Muscle layer of colon (tissue), 2 donors: Measurements from ENCODE around the gene MSMO1.

Experiments used
- H3K27ac ChIP-seq: one replicate; pipeline ENCODE4 v1.7.0; 2013; ENCODE audit warnings: low read depth, mild to moderate bottlenecking, low read length, moderate library complexity
- H3K27me3 ChIP-seq, 2 donors: one replicate each; pipeline ENCODE4 v1.7.0; 2013; ENCODE audit warnings: low read length in 2 of 2, mild to moderate bottlenecking in 2 of 2; ENCODE audit not compliant: insufficient read depth in 2 of 2, control insufficient read depth in 1 of 2
- H3K36me3 ChIP-seq: one replicate; pipeline ENCODE4 v1.7.0; 2013; ENCODE audit warnings: mild to moderate bottlenecking, low read length; ENCODE audit not compliant: insufficient read depth
- H3K4me1 ChIP-seq: one replicate; pipeline ENCODE4 v1.7.0; 2013; ENCODE audit warnings: mild to moderate bottlenecking, low read length; ENCODE audit not compliant: insufficient read depth
- H3K4me3 ChIP-seq, 2 donors: one replicate each; pipeline ENCODE4 v1.7.0; 2013; ENCODE audit warnings: low read length in 2 of 2, low read depth in 1 of 2, mild to moderate bottlenecking in 1 of 2, moderate library complexity in 1 of 2
- H3K9ac ChIP-seq: one replicate; pipeline ENCODE4 v1.7.0; 2013; ENCODE audit warnings: low read length
- H3K9me3 ChIP-seq: one replicate; pipeline ENCODE4 v1.7.0; 2013; ENCODE audit warnings: mild to moderate bottlenecking, low read length
- donor health status: abdominal sarcoma.
- donor health status: Adenocarcinoma of cecum.

The MSMO1 gene

GRCh38 chr4:165343353-165344191 is 16.1 kb downstream of the MSMO1 start:
- no peak overlapping the region for H3K9ac ChIP-seq

DNA sequence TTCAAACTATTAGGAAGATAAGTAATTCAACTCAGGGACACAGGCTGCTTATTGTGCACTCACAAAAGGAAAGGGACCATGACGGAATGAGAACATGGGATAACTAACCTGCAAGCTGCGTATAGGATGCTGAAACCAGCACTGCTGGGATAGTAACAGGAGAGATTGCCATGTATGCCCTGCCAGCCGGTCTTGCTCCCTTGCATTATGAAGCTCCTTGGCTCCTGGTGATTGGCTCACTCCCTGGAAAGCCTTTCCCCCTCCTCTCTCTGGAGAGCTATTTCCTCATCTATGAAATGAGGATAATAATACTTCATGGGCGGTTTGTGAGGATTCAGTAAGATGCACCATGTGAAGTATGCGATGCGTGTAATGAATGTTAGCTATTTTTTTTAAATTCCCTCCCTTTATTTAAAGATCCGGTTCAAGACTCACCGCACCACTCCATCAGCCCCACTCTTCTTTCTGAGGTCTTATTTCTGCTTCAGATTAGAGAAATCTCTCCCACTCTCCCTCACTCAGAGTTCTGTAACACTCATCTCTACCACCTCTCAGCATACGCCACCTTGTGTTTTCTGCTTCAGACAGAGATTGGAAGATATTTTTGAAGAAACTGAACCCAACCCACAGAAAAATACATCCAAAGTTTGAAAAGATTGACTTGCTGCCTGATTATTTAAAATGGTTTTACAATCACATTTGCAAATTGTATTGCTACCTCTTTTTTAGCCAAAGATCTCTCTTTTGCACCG is 18.4 kb downstream of the MSMO1 start:
- no peaks in the 10 kb centered on the region for H3K27me3 ChIP-seq
- no peaks in the 10 kb centered on the region for H3K4me1 ChIP-seq
- H3K27ac ChIP-seq, result no peak overlapping the region
- H3K36me3 ChIP-seq, result peaks cover 2% of the 10 kb centered on the region
- H3K4me3 ChIP-seq, result no peak overlapping the region
- H3K9me3 ChIP-seq, result no peaks in the 10 kb centered on the region
- no peak overlapping the region for H3K9ac ChIP-seq

More at GRCh38 chr4:165343353-165344191, 16.1 kb downstream of the MSMO1 start:
- no peaks in the 10 kb centered on the region for H3K4me1 ChIP-seq
- H3K4me3 ChIP-seq, result no peak overlapping the region
- no peaks in the 10 kb centered on the region for H3K27me3 ChIP-seq
- H3K36me3 ChIP-seq, result peaks cover 4% of the 10 kb centered on the region
- H3K9me3 ChIP-seq, result no peaks in the 10 kb centered on the region
- H3K27ac ChIP-seq, result no peak overlapping the region

- H3K9ac ChIP-seq, result no peak overlapping the region
- H3K27me3 ChIP-seq, result no peaks in the 10 kb centered on the region
- H3K4me3 ChIP-seq, result no peak overlapping the region
- no peaks in the 10 kb centered on the region for H3K9me3 ChIP-seq
- H3K36me3 ChIP-seq, result no peaks in the 10 kb centered on the region
- no peak overlapping the region for H3K27ac ChIP-seq
- no peaks in the 10 kb centered on the region for H3K4me1 ChIP-seq
Observed at GRCh38 chr4:165347647-165348569, 20.4 kb downstream of the MSMO1 start.

DNA sequence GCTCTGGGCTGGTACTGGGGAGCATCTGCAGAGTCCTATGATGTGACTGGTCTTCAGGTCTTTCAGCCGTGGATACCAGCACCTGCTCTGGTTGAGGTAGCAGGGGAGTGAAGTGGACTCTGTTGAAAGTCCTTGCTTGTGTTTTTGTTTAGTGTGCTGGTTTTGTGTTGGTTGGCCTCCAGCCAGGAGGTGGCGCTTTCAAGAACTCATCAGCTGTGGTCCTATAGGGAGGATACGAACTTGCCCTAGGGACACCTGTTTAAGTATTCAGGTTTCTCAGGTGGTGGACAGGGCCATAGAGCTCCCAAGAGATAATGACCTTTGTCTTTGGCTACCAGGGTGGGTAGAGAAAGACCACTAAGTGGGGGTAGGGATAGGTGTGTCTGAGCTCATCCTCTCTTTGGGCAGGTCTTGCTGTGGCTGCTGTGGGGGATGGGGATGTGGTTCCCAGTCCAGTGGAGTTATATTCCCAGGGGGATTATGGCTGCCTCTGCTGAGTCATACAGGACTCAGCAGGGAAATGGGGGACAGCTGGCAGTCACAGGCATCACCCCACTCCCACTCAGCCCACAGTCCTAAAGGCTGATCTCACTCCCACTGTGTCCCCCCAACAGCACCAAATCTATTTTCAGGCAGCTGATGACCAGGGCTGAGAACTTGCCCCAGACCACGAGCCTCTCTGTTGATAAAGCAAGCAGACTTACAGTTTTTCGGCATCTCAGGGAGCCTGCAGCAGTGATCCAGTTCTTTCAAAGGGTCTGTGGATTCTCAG is 24.1 kb downstream of the MSMO1 start:
- H3K4me3 ChIP-seq, result no peak overlapping the region
- no peaks in the 10 kb centered on the region for H3K9me3 ChIP-seq
- H3K27ac ChIP-seq, result no peak overlapping the region
- H3K4me1 ChIP-seq, result no peaks in the 10 kb centered on the region
- no peaks in the 10 kb centered on the region for H3K36me3 ChIP-seq
- H3K27me3 ChIP-seq, result no peaks in the 10 kb centered on the region
- no peak overlapping the region for H3K9ac ChIP-seq

GRCh38 chr4:165355900-165356300 is 28.4 kb downstream of the MSMO1 start:
- H3K4me3 ChIP-seq, result no peak overlapping the region
- no peaks in the 10 kb centered on the region for H3K4me1 ChIP-seq
- no peaks in the 10 kb centered on the region for H3K9me3 ChIP-seq
- H3K9ac ChIP-seq, result no peak overlapping the region
- H3K27me3 ChIP-seq, result no peaks in the 10 kb centered on the region
- no peak overlapping the region for H3K27ac ChIP-seq
- H3K36me3 ChIP-seq, result no peaks in the 10 kb centered on the region

DNA sequence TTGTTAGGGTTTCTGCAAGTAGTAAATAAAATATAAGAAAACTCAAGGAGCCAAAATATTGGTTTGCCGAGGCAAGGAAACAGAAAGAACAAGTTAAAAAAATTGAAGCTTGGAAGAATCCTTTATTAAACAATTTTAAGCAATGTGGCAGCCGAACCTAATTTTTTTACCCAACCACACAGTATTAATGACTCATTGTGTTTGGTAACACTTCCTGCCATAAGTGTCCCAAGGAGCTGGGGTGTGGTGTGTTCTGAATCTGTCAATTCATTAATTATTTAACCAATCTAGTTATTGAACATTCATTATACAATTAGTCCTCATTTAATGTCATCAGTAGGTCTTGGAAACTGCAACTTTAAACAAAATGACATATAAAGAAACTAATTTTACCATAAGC is 32.0 kb downstream of the MSMO1 start:
- H3K4me3 ChIP-seq, result no peak overlapping the region
- no peak overlapping the region for H3K27ac ChIP-seq
- no peaks in the 10 kb centered on the region for H3K36me3 ChIP-seq
- H3K9ac ChIP-seq, result no peak overlapping the region
- H3K9me3 ChIP-seq, result no peaks in the 10 kb centered on the region
- H3K27me3 ChIP-seq, result no peaks in the 10 kb centered on the region
- no peaks in the 10 kb centered on the region for H3K4me1 ChIP-seq

DNA sequence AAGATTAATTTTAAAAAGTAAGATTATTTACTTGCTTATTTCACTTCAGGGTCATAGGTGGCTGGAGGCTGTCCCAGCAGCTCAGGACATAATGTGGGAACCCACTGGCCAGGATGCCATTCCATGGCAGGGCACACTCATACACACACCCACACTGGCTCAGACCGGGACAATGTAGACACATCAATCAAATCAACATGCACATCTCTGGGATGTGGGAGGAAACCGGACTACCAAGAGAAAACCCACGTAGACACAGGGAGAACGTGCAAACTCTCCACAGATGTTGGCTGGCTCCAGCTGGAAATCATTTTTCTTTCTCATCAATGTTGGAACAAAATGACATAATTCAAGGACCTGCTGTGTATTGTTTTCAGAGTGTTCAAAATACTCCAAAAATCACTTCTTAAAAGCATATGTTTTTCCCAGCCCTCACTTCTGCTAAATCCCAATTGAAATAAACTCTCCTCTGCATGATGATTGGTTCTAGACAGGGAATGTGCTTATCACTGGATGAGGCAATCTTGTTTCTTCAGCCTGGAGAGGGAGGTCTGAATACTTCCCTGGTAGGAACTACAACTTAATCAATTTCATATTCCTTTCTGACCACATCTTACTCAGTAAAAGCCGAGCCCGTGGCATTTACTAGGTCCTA is 32.7 kb downstream of the MSMO1 start:
- Histone ChIP-seq H3K27me3 (no peaks in the 10 kb centered on the region), H3K9ac (no peak overlapping the region), H3K9me3 (no peaks in the 10 kb centered on the region), H3K4me3 (no peak overlapping the region), H3K27ac (no peak overlapping the region), H3K36me3 (no peaks in the 10 kb centered on the region), H3K4me1 (no peaks in the 10 kb centered on the region)

GRCh38 chr4:165360985-165361670 is 33.7 kb downstream of the MSMO1 start:
- Histone ChIP-seq H3K4me1 (no peaks in the 10 kb centered on the region), H3K27me3 (no peaks in the 10 kb centered on the region), H3K27ac (no peak overlapping the region), H3K4me3 (no peak overlapping the region), H3K9ac (no peak overlapping the region), H3K36me3 (no peaks in the 10 kb centered on the region), H3K9me3 (no peaks in the 10 kb centered on the region)

DNA sequence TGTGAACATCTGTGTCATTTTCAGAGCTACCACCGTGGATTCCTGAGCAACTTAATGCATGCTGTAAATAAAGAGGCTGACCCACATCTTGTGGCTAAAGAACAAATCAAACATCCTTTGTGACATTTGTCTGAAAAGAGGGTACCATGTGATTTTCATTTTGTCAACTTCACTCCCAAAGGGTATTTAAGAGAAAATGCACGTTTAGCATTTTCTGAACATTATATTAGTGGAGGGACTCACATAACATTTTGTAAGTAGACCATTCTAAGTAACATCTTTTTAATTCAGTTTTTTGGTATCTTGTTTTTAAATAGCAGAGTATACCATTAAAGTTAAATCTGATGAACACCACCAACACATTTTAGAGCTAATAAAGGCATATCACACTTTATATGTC is 34.3 kb downstream of the MSMO1 start:
- no peaks in the 10 kb centered on the region for H3K27me3 ChIP-seq
- H3K27ac ChIP-seq, result no peak overlapping the region
- no peaks in the 10 kb centered on the region for H3K9me3 ChIP-seq
- no peaks in the 10 kb centered on the region for H3K36me3 ChIP-seq
- no peak overlapping the region for H3K9ac ChIP-seq
- no peaks in the 10 kb centered on the region for H3K4me1 ChIP-seq
- H3K4me3 ChIP-seq, result no peak overlapping the region

DNA sequence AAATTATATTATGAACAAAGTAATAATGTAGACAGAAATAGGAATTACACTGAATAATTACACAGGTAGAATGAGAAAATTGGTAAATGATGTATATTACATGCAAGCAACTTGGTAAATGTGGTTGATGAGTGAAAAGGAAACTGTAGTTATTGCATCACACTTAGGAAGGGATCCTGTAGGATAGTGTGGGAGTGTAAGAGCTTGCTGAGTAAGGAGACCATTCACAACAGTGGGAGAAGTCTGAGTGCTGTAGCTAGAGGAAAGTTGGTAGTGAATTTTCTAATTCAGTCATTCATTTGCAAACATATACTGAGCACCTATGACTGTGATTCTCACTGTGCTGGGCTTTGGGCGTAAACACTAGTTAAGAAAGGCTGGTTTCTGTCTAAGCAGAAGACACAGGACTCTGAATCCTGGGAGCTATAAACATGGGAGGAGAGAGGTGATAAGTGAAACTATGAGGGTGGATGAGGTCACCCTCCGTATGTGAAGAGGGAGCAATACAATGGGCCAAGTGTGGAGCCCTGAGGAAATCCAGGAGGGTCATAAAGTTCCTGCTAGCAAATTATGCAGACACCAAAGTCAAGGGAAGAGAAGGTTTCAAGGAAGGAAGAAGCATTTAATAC is 37.1 kb downstream of the MSMO1 start:
- H3K4me3 ChIP-seq, result no peak overlapping the region
- no peaks in the 10 kb centered on the region for H3K9me3 ChIP-seq
- H3K4me1 ChIP-seq, result no peaks in the 10 kb centered on the region
- no peaks in the 10 kb centered on the region for H3K27me3 ChIP-seq
- H3K36me3 ChIP-seq, result no peaks in the 10 kb centered on the region
- no peak overlapping the region for H3K27ac ChIP-seq
- H3K9ac ChIP-seq, result no peak overlapping the region
